Measurements from ENCODE around the gene AUTS2. TPM values are rescaled to one million over a fixed set of nuclear protein-coding genes. Genes with fewer than 3 reads are reported as not detected.

AUTS2 gene
- total and polyA plus RNA-seq, 2 donors, result 13.4 to 87.7 TPM

- no peaks in the 10 kb centered on the region for H3K36me3 ChIP-seq (ENCODE audit: insufficient read depth)
- no peak overlapping the region for H3K27ac ChIP-seq (ENCODE audit: low read depth)
- no peak for DNase-seq (ENCODE audit: extremely low spot score)
- no peaks in the 10 kb centered on the region for H3K4me1 ChIP-seq (ENCODE audit: insufficient read depth)
- 48% methylated on average over 4 of the region's 4 CpGs for WGBS
- no peak overlapping the region for H3K4me3 ChIP-seq (ENCODE audit: low read depth, low read length)
These were observed 538.9 kb downstream of the AUTS2 start for GRCh38 chr7:70137126-70137525.

- H3K4me3 ChIP-seq (ENCODE audit: low read depth, low read length), result no peak overlapping the region
- H3K36me3 ChIP-seq (ENCODE audit: insufficient read depth), result no peaks in the 10 kb centered on the region
- H3K27ac ChIP-seq (ENCODE audit: low read depth), result no peak overlapping the region
- 94% methylated on average over 4 of the region's 4 CpGs for WGBS
- H3K4me1 ChIP-seq (ENCODE audit: insufficient read depth), result no peaks in the 10 kb centered on the region
- no peak for DNase-seq (ENCODE audit: extremely low spot score)
These were observed 544.1 kb downstream of the AUTS2 start for GRCh38 chr7:70142247-70142932.

GRCh38 chr7:70143075-70144044 lies 545.1 kb downstream of the AUTS2 start:
- no peak overlapping the region for H3K4me3 ChIP-seq (ENCODE audit: low read depth, low read length)
- peak; percentile 72 for DNase-seq (ENCODE audit: extremely low spot score)
- WGBS, result 30% methylated on average over 5 of the region's 5 CpGs

GRCh38 chr7:70148997-70149396 lies 550.7 kb downstream of the AUTS2 start:
- Histone ChIP-seq H3K4me1 (ENCODE audit: insufficient read depth) (no peaks in the 10 kb centered on the region), H3K36me3 (ENCODE audit: insufficient read depth) (no peaks in the 10 kb centered on the region), H3K4me3 (ENCODE audit: low read depth, low read length) (no peak overlapping the region), H3K27ac (ENCODE audit: low read depth) (no peak overlapping the region)
- WGBS, result 98% methylated on average over 1 of the region's 1 CpG
- no peak for DNase-seq (ENCODE audit: extremely low spot score)

More at GRCh38 chr7:70143075-70144044, 545.1 kb downstream of the AUTS2 start:
- Histone ChIP-seq H3K36me3 (ENCODE audit: insufficient read depth) (no peaks in the 10 kb centered on the region), H3K4me1 (ENCODE audit: insufficient read depth) (no peaks in the 10 kb centered on the region), H3K27ac (ENCODE audit: low read depth) (no peak overlapping the region)

- Histone ChIP-seq H3K36me3 (ENCODE audit: insufficient read depth) (no peaks in the 10 kb centered on the region), H3K4me1 (ENCODE audit: insufficient read depth) (no peaks in the 10 kb centered on the region), H3K27ac (ENCODE audit: low read depth) (no peak overlapping the region), H3K4me3 (ENCODE audit: low read depth, low read length) (no peak overlapping the region)
- 98% methylated on average over 1 of the region's 1 CpG for WGBS
- no peak for DNase-seq (ENCODE audit: extremely low spot score)
These were observed 554.0 kb downstream of the AUTS2 start for GRCh38 chr7:70152313-70152712.

GRCh38 chr7:70153933-70154332 lies 555.7 kb downstream of the AUTS2 start:
- no peaks in the 10 kb centered on the region for H3K4me1 ChIP-seq (ENCODE audit: insufficient read depth)
- no peak overlapping the region for H3K27ac ChIP-seq (ENCODE audit: low read depth)
- no peak for DNase-seq (ENCODE audit: extremely low spot score)
- WGBS, result 91% methylated on average over 1 of the region's 1 CpG
- H3K4me3 ChIP-seq (ENCODE audit: low read depth, low read length), result no peak overlapping the region
- H3K36me3 ChIP-seq (ENCODE audit: insufficient read depth), result no peaks in the 10 kb centered on the region

- Histone ChIP-seq H3K36me3 (ENCODE audit: insufficient read depth) (no peaks in the 10 kb centered on the region), H3K4me1 (ENCODE audit: insufficient read depth) (no peaks in the 10 kb centered on the region), H3K27ac (ENCODE audit: low read depth) (no peak overlapping the region), H3K4me3 (ENCODE audit: low read depth, low read length) (no peak overlapping the region)
- no peak for DNase-seq (ENCODE audit: extremely low spot score)
- 78% methylated on average over 3 of the region's 3 CpGs for WGBS
These were observed 556.4 kb downstream of the AUTS2 start for GRCh38 chr7:70154521-70155180.

GRCh38 chr7:70156057-70156456 lies 557.8 kb downstream of the AUTS2 start:
- Histone ChIP-seq H3K36me3 (ENCODE audit: insufficient read depth) (no peaks in the 10 kb centered on the region), H3K4me3 (ENCODE audit: low read depth, low read length) (no peak overlapping the region), H3K27ac (ENCODE audit: low read depth) (no peak overlapping the region), H3K4me1 (ENCODE audit: insufficient read depth) (no peaks in the 10 kb centered on the region)
- over 99% methylated on average over 2 of the region's 2 CpGs for WGBS
- no peak for DNase-seq (ENCODE audit: extremely low spot score)

GRCh38 chr7:70159121-70159520 lies 560.8 kb downstream of the AUTS2 start:
- Histone ChIP-seq H3K36me3 (ENCODE audit: insufficient read depth) (no peaks in the 10 kb centered on the region), H3K27ac (ENCODE audit: low read depth) (no peak overlapping the region), H3K4me1 (ENCODE audit: insufficient read depth) (no peaks in the 10 kb centered on the region), H3K4me3 (ENCODE audit: low read depth, low read length) (no peak overlapping the region)
- no peak for DNase-seq (ENCODE audit: extremely low spot score)
- 90% methylated on average over 3 of the region's 3 CpGs for WGBS

- H3K4me3 ChIP-seq (ENCODE audit: low read depth, low read length), result no peak overlapping the region
- H3K27ac ChIP-seq (ENCODE audit: low read depth), result no peak overlapping the region
- H3K4me1 ChIP-seq (ENCODE audit: insufficient read depth), result no peaks in the 10 kb centered on the region
- no peak for DNase-seq (ENCODE audit: extremely low spot score)
- H3K36me3 ChIP-seq (ENCODE audit: insufficient read depth), result no peaks in the 10 kb centered on the region
- 89% methylated on average over 7 of the region's 7 CpGs for WGBS
These were observed 567.3 kb downstream of the AUTS2 start for GRCh38 chr7:70165477-70166170.

- 92% methylated on average over 4 of the region's 4 CpGs for WGBS
These were observed 573.2 kb downstream of the AUTS2 start for GRCh38 chr7:70171369-70171920.

GRCh38 chr7:70177166-70177565 lies 578.9 kb downstream of the AUTS2 start:
- Histone ChIP-seq H3K36me3 (ENCODE audit: insufficient read depth) (no peaks in the 10 kb centered on the region), H3K4me1 (ENCODE audit: insufficient read depth) (peaks cover 2% of the 10 kb centered on the region), H3K4me3 (ENCODE audit: low read depth, low read length) (no peak overlapping the region), H3K27ac (ENCODE audit: low read depth) (no peak overlapping the region)
- DNase-seq (ENCODE audit: extremely low spot score), result no peak
- 93% methylated on average over 3 of the region's 3 CpGs for WGBS

More at GRCh38 chr7:70171369-70171920, 573.2 kb downstream of the AUTS2 start:
- H3K4me1 ChIP-seq (ENCODE audit: insufficient read depth), result no peaks in the 10 kb centered on the region
- DNase-seq (ENCODE audit: extremely low spot score), result no peak
- no peak overlapping the region for H3K4me3 ChIP-seq (ENCODE audit: low read depth, low read length)
- no peaks in the 10 kb centered on the region for H3K36me3 ChIP-seq (ENCODE audit: insufficient read depth)
- no peak overlapping the region for H3K27ac ChIP-seq (ENCODE audit: low read depth)

- 93% methylated on average over 2 of the region's 2 CpGs for WGBS
- peaks cover 2% of the 10 kb centered on the region for H3K4me1 ChIP-seq (ENCODE audit: insufficient read depth)
- DNase-seq (ENCODE audit: extremely low spot score), result no peak
- H3K4me3 ChIP-seq (ENCODE audit: low read depth, low read length), result no peak overlapping the region
- H3K36me3 ChIP-seq (ENCODE audit: insufficient read depth), result no peaks in the 10 kb centered on the region
- H3K27ac ChIP-seq (ENCODE audit: low read depth), result no peak overlapping the region
These were observed 579.9 kb downstream of the AUTS2 start for GRCh38 chr7:70178211-70178610.
